Measurements from ENCODE around the gene FGF11.

DNA sequence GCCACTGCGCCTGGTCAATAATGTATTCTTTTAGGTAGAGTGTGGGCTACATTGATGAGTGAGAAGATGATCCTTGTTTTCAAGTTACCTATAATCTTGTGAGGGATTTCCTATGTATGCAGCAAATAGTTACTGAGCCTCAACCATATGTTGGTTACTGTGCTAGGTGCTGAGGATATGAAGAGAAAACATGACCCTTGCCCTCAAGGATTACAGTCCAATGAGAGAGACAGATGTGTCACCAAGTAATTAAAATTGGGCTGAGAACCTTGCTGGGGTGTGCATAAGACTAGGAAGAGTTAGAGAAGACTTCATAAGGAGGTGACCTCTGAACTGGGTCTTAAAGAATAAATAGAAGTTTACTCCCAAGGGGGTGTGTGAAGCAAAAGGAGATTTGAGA is 52.3 kb downstream of the FGF11 start:
- TF ChIP-seq, protein P1, sequence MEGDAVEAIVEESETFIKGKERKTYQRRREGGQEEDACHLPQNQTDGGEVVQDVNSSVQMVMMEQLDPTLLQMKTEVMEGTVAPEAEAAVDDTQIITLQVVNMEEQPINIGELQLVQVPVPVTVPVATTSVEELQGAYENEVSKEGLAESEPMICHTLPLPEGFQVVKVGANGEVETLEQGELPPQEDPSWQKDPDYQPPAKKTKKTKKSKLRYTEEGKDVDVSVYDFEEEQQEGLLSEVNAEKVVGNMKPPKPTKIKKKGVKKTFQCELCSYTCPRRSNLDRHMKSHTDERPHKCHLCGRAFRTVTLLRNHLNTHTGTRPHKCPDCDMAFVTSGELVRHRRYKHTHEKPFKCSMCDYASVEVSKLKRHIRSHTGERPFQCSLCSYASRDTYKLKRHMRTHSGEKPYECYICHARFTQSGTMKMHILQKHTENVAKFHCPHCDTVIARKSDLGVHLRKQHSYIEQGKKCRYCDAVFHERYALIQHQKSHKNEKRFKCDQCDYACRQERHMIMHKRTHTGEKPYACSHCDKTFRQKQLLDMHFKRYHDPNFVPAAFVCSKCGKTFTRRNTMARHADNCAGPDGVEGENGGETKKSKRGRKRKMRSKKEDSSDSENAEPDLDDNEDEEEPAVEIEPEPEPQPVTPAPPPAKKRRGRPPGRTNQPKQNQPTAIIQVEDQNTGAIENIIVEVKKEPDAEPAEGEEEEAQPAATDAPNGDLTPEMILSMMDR (IDR thresholded peaks at IDR 0.05; ENCODE audit: insufficient read depth, low read depth, low read length): no peak
- TF ChIP-seq EZH2 (IDR thresholded peaks at IDR 0.05; ENCODE audit: insufficient read depth, low read length): no peak
